HG03095 (cell line): ENCODE measurements around the gene DNM3.

ENCODE experiments used
- ATAC-seq: cut with Tn5 transposase; IDR thresholded peaks from one replicate; pipeline ENCODE4 v1.9.1; 2021; ENCODE audit warnings: moderate library complexity; ENCODE audit not compliant: unreplicated experiment

Gene DNM3

GRCh38 chr1:172380441-172381244, 539.3 kb downstream of the DNM3 start:
- ATAC-seq: peak; percentile 91

GRCh38 chr1:172381946-172382345, 540.6 kb downstream of the DNM3 start:
- no peak for ATAC-seq

- ATAC-seq: no peak
Observed at GRCh38 chr1:172382406-172382805, 541.1 kb downstream of the DNM3 start.

GRCh38 chr1:172382990-172383389, 541.7 kb downstream of the DNM3 start:
- no peak for ATAC-seq

- ATAC-seq: no peak
Observed at GRCh38 chr1:172383536-172383935, 542.2 kb downstream of the DNM3 start.

GRCh38 chr1:172384656-172385055, 543.4 kb downstream of the DNM3 start:
- ATAC-seq: no peak

GRCh38 chr1:172386046-172386445, 544.7 kb downstream of the DNM3 start:
- ATAC-seq: no peak

GRCh38 chr1:172388490-172388889, 547.2 kb downstream of the DNM3 start:
- no peak for ATAC-seq

GRCh38 chr1:172390301-172390682, 549.0 kb downstream of the DNM3 start:
- ATAC-seq: no peak

- peak; percentile 65 for ATAC-seq
Observed at GRCh38 chr1:172390683-172391551, 549.6 kb downstream of the DNM3 start.

GRCh38 chr1:172391976-172392375, 550.7 kb downstream of the DNM3 start:
- no peak for ATAC-seq

GRCh38 chr1:172393354-172393753, 552.1 kb downstream of the DNM3 start:
- no peak for ATAC-seq

- ATAC-seq: peak; percentile 80
Observed at GRCh38 chr1:172394141-172394751, 552.9 kb downstream of the DNM3 start.

GRCh38 chr1:172394811-172395210, 553.5 kb downstream of the DNM3 start:
- no peak for ATAC-seq

- no peak for ATAC-seq
Observed at GRCh38 chr1:172395576-172395975, 554.3 kb downstream of the DNM3 start.

- peak; percentile 42 for ATAC-seq
Observed at GRCh38 chr1:172397221-172397620, 555.9 kb downstream of the DNM3 start.

- no peak for ATAC-seq
Observed at GRCh38 chr1:172397633-172398032, 556.3 kb downstream of the DNM3 start.

GRCh38 chr1:172398193-172398592, 556.9 kb downstream of the DNM3 start:
- no peak for ATAC-seq

- no peak for ATAC-seq
Observed at GRCh38 chr1:172398970-172399755, 557.9 kb downstream of the DNM3 start.

- no peak for ATAC-seq
Observed at GRCh38 chr1:172399756-172400721, 558.7 kb downstream of the DNM3 start.
